Measurements from ENCODE around the gene ARHGAP26.

DNA sequence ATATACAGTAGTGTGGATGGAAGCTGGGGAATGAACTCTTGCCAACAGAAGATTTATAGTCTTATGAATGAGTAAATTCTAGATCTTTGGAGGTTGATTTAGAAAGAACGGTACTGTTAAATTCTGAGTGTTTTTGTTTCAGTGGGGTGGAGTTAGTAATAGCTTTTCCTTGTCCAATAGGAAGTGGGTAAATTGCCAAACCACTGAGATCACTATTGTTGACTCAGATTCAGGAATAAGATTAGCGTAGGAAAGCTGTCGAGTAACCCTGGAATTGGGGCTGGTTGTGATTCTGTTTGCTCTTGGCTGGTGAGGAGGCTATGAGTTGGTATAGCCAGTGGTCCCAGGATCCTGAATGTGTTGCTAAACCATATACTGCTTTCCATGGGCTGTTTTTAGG, 155.6 kb downstream of the ARHGAP26 start:
- peak; percentile 46 for TF ChIP-seq POLR2AphosphoS5 (IDR thresholded peaks at IDR 0.05; ENCODE audit: insufficient read depth, low read depth, low read length)
- TF ChIP-seq, protein P1, sequence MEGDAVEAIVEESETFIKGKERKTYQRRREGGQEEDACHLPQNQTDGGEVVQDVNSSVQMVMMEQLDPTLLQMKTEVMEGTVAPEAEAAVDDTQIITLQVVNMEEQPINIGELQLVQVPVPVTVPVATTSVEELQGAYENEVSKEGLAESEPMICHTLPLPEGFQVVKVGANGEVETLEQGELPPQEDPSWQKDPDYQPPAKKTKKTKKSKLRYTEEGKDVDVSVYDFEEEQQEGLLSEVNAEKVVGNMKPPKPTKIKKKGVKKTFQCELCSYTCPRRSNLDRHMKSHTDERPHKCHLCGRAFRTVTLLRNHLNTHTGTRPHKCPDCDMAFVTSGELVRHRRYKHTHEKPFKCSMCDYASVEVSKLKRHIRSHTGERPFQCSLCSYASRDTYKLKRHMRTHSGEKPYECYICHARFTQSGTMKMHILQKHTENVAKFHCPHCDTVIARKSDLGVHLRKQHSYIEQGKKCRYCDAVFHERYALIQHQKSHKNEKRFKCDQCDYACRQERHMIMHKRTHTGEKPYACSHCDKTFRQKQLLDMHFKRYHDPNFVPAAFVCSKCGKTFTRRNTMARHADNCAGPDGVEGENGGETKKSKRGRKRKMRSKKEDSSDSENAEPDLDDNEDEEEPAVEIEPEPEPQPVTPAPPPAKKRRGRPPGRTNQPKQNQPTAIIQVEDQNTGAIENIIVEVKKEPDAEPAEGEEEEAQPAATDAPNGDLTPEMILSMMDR (IDR thresholded peaks at IDR 0.05; ENCODE audit: extremely low read depth in 1 of 2, insufficient read depth in 1 of 2, low read depth in 1 of 2, low read length in 2 of 2) = no peak
- TF ChIP-seq, protein P2, sequence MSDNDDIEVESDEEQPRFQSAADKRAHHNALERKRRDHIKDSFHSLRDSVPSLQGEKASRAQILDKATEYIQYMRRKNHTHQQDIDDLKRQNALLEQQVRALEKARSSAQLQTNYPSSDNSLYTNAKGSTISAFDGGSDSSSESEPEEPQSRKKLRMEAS (IDR thresholded peaks at IDR 0.05; ENCODE audit: insufficient read depth, insufficient read length) = no peak
